HPDE6-E6E7 (cell line): Measurements from ENCODE around the gene ALS2.
"Not testable (repeated sequence)": the region's sequence is repeated elsewhere in the genome, so short reads cannot be mapped to it uniquely, and the experiment has no call there.

ENCODE experiments used
- DNase-seq: peaks from one replicate; pipeline ENCODE4 v3.0.0; 2011; ENCODE audit warnings: missing footprints; ENCODE audit errors: extremely low spot score

The ALS2 gene

DNA sequence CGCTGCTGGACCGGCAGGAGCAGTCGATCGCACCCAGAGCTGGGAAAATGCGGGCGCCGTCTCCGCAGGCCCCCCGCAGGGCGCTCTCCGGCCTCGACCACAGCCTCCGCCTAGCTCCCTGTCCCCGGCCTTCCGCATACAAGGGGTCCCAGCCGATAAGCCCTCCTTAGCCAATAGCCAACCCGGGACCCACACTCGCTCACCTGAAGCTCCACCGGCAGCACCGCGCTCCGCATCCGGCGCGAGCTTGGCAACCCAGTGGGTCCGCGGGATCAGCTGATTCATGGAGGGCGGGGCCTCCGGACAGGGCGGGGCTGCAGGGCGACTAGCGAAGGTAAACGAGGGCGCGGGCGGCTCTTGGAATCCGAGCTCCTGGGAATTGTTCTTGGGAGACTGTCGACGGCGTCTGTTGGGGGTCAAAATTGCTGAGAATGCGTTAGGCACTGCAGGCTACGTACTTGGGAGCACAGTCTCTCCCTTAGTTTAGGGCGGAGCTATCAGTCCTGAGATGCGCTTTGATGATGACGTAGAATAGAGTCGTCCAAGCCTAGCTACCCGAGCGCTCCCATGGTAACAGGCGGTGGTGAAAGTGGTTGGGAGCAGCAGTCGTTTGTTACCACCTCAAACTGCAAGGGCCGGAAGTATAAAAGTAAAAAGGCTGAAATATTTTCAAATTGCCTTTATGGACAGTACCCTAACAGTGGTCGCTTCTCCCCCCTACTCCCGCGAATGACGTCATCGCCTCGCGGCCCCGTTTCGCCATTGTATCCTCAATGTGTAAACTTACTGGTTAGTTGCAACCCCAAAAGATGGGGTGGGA lies at the start of gene ALS2:
Gene ALS2 (minus strand): TSS at position 260 of the 820 bp plus-strand sequence. CDS start 12,048 bp downstream, outside the sequence.
- peak; percentile 91 for DNase-seq

DNA sequence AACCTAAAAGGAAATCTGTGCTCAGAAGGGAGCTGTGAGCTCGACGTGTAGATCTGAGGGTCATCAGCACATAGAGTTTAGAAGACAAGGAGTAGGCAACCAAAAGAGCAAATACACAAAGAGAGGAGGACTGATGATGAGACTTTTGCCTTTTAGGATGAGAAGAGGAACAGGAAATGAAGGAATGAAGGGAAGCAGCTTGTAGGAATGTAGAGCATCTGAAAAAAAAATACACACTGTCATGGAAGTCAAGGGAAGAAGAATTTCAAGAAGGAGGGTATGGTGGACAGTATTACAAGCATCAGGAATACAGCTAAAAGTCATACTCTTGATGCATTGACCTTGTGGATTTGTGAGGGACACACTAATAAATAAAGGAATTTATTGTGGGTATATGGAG lies 47.5 kb upstream of the ALS2 start:
- DNase-seq, result no peak

DNA sequence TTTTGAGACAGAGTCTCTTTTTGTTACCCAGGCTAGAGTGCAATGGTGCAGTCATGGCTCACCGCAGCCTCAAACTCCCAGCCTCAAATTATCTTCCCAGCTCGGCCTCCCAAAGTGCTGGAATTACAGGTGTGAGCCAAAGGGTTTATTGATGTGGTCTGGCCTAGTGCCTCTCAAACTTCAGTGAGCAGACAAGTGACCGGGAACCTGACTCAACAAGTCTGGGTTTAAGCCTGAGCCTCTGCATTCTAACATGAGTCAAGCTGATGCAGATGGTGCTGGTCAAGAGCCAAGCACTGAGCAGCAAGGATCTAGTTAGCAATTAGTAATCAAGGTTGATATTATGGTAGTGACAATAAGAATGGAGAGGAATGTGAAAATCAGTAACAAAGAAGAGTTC lies 46.9 kb upstream of the ALS2 start:
- no peak for DNase-seq

DNA sequence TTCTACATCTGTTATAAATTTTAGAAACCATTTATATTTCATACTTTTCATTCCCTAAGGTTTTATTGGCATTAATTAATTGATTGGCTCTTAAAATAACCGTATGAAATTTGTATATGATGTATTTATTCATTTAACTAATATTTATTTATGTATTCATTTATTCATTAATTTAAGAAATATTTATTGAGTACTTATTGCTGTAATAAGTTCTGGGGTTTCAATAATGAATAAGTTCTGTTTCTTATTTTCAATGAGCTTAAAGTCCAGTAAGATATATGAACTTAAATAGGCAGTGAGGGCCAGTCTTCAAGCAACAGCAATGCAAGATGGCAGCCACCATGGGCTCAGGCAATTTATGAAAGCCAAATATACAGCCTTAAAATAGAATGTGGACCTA lies 43.5 kb upstream of the ALS2 start:
- no peak for DNase-seq

DNA sequence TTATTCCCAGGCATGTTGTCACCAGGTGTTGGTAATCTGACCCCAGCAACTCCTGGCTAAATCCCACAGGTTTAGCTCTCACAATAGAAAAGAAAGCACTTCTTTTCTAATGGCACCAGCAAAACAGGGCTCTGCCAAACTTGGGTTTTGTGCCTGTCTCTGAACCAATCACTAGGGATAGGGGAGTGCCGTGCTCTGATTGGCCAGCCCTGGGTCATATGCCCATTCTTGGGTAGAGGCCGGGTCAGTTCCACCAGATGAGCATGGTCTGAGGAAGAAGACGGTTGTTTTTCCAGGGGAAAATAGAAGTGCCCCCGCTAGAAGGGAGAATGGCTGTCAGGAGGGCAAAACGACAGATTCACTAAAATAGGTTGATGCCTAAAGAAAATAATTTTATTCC lies 40.3 kb upstream of the ALS2 start:
- DNase-seq, result no peak

DNA sequence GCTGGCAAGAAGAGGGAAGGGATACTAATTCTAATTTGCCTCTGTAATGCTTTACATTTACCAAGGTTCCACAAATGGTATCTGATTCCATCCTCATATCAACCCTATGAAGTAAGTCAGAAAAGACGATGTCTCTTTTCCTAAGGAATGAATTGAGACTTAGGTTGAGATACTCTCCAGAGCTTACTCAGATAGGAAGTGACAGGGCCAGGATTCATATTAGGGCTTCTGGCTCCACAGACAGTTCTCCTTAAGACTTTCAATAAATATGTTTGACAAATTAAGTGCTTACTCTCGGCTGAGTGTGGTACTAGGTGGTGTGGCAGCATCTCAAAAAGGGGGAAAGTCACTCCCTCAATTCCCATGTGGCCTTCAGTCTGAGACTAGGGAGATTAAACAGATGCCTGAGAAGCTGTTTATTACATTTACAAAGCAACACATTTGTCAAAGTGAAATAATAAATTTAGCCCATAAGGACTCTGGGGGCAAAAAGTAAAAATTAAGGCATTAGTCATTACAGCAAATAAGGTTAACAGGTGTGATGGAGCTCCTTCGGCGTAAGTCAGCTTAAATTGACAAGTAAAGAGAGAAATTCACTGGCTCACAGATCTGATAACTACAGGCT lies 39.8 kb upstream of the ALS2 start:
- no peak for DNase-seq

DNA sequence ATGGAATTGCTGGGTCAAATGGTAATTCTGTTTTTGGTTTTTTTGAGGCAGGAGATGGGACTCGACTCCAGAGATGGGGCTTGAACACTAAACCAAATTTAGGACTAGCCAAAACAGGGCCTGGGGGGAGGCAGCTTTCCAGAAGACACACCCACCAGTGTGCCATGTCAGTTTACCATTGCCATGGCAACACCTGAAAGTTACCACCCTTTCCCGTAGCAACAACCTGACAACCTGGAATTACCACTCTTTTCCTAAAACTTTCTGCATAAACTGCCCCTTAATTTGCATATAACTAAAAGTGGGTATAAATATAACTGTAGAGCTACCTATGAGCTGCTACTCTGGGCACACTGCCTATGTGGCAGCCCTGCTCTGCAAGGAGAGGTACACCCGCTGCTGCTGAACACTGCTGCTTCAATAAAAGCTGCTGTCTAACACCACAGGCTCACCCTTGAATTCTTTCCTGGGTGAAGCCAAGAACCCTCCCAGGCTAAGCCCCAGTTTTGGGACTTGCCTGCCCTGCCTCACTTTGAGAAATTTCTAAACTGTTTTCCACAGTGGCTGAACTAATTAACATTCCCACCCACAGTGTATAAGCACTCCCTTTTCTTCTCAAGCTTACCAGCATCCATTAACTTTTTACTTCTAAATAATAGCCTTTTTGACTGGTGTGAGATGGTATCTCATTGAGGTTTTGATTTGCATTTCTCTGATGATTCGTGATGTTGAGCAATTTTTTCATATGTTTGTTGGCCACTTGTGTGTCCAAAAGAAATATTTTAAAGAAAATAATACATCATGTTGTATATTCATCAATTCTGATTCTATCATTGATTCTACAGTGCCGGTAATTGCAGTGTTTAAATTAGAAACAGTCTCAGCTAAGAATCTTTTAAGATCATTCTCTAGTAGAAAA lies 36.2 kb upstream of the ALS2 start:
- DNase-seq, result no peak

DNA sequence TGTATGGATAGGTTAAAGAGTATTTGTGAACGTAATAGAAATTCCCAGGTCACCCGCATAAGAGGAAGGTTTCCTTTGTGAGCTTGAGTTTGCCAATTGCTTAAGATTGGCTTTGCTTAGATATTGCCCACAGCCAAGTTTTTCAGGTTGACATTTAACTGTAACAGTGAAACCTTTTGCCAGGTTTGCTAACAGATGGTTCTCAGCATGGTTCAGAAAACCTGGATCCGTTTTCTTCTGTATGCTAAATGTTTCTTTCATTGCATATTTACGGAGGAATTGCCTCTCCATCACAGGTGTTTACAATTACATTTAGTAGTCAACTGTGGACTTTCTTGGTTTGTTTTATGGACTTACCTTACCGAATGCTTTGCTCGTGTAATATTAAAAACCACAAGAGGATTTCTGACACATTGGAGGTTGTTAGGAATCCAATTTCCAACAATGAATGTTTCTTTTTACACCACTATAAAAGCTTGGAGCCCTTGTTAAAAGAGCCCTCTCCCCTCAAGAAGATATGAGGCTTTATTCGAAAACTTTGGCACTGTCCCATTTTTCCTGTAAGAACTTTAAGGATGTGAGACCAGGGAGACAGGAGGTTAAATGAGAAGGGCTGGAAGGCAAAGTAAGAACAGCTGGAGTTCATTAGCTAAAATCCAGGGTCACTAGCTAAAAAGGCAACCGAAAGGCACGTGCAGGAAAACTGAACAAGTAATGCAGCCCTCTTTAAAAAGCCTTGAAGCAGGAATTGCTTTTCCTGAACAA lies 33.4 kb upstream of the ALS2 start:
- no peak for DNase-seq

DNA sequence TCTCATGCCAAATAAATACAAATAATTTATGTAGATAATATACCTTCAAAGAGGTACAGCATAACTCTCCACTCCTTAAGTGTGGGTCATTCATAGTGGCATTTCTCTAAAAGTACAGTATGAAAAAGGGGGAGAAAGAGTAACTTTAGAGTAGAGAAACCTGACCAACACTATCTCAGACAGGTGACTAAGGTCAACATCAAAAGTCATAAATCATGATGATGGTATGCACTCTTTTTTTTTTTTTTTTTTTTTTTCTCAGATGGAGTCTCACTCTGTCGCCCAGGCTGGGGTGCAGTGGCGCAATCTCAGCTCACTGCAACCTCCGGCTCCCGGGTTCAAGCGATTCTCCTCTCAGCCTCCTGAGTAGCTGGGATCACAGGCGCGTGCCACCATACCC lies 29.9 kb upstream of the ALS2 start:
- DNase-seq, result not testable (repeated sequence)

DNA sequence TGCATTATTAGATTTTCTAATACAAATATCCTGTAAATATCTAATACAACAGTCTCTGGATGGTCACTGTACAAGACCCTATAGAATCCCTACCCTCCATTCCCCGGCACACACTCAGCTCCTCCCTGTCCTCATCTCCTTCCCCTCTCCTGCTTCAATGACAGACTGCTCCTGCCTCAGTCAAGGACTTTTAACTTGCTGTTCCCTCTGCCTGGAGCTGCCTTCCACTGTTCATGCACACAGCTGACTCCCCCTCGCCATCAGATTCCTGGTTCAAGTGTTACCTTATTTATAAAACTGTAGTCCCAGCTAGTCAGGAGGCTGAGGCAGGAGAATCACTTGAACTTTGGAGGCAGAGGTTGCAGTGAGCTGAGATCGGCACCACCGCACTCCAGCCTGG lies 28.9 kb upstream of the ALS2 start:
- no peak for DNase-seq

DNA sequence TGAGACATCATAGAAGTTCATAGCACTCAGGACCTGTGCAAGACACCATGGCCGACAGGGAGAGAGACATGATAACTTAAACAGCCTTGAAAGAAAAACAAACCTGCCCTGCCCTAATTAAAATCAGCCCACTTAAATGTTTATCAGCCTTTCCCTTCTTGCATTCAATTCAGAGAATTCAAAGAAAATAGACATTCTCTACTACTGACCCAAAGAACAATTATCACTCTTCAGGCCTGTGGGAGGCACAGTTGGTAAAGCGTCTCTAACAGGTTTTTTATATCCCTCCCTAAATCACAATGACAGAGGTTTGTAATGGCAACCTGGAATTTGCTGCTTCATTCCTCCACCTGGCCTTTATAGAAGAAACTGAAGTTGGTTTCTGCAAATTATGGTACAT lies 27.3 kb upstream of the ALS2 start:
- no peak for DNase-seq

DNA sequence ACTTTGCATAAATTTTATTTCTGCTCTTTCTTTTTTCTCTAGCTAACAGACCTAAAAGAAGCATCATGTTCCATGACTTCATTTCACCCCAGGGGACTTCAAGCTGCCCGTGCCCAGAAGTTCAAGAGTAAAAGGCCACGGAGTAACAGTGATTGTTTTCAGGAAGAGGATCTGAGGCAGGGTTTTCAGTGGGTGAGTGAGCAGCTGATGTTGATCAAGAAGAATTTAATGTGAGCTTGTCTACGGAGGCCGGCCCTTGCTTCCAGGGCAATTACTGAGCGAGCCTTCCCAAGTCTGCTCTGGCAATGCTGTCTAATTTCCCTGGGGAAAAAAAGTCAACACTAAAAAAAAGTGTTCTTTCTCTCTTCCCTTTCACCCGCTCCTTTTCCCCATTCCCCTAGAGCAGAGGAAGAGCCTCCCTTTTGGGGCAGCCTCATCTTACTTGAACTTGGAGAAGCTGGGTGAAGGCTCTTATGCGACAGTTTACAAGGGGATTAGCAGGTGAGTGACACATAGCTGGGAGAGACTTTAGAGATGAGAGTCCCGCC lies 26.8 kb upstream of the ALS2 start:
- no peak for DNase-seq

DNA sequence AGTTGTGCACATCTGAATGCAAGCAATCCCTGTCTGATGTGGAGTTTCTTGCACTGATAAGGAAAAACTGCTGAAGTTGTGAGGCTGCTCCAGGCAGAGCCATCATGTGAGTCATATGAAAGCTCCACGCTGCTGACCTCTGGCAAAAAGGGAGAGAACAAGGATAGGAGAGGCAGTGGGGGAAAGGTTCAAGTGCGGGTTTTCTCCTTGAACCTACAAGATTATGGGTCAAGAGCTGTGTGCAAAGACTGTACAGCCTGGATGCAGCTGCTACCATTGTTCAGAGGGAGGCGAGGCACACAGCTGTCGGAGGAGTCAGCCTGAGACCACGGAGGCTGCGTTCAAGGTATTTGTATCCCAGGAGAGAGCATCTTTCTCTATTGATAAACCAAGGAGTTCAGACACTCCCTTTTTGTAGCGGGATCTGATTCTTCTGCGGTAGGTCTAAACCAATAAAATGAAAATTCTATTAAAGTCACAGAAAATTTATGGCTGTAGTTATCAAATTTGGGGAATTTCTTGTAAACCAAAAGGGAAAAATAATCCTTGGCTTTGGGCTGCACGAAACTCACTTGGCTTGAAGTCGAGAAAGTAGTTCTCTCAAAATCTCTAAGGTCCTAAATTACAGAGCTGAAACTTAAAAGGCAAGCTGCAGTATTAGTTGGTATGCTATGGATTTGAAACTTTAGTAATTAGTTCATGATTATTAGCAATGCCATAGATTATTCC lies 25.9 kb upstream of the ALS2 start, which contains the start of gene CDK15:
Gene CDK15 (plus strand): TSS at position 96 of the 729 bp plus-strand sequence. CDS start 128 bp downstream, at position 224.
- DNase-seq, result no peak

DNA sequence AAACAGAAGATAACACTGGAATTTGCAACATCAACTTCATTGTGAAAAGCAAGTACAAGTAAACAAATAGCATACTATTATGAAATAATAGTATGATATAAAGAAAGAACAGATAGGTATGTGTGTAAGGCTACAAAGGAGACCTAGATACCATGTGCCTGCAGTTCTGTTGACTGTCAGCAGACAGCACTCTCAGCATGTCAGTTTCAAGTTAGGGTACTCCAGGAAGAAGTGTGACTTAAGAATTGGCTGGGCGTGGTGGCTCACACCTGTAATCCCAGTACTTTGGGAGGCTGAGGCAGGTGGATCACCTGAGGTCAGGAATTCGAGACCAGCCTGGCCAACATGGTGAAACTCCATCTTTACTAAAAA lies 18.2 kb upstream of the ALS2 start:
- DNase-seq, result not testable (repeated sequence)

DNA sequence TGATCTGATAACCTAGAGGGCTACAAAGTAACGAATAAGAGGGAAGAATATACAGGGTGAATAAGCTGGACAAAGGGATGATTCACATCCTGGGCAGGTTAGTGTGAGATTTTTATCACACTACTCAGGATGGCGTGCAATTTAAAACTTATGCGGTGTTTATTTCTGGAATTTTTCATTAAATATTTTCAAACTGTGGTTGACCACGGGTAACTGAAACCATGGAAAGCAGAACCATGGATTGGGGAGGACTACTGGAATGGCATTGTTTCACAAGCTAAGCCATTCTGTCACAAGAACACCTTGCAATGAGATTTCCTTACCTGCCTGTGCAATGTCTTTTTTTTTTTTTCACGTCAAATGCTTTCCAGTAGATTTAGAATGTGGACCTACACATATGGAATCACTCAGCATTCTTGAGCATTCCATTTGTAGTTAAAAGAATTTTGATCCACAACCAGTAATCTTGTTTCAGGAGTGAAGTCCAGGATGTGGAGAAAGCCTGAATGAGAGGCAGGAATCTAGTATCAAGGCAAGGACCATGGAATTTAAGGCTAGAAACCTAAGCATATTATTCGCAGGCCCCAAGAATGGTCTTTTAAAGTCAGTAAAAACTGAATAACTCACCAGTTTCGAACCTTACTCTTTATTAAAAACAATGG lies 17.6 kb upstream of the ALS2 start:
- no peak for DNase-seq

DNA sequence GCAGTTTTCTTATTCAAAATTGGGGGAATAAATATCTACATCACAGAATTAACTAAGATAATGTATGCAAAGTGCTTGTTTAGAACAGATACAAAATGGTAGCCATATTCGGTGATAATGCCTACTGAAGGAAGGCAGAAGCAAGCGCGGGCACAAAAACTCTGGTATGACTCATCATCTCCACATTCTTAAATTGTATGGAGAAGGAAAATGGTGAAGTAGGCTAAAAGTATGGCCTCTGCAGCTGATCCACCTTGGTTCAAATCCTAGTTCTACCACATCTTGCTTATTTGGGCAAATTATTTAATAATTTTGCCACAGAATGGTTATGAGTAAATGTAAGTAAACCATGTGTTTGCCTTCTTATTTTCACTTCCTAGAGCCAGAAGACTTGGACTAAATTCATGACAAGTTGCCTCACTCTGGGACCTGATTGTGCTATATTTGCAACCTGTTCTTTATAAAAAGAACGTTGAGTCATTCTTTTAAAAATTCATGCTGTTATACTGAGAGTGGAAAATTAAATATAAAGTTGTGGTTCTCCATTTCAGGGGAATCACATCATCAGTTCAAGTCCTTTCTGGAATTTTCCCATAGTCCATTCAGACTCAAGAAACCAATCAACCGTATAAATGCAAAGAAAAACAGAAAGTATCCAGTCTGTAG lies 16.6 kb upstream of the ALS2 start:
- DNase-seq, result no peak

DNA sequence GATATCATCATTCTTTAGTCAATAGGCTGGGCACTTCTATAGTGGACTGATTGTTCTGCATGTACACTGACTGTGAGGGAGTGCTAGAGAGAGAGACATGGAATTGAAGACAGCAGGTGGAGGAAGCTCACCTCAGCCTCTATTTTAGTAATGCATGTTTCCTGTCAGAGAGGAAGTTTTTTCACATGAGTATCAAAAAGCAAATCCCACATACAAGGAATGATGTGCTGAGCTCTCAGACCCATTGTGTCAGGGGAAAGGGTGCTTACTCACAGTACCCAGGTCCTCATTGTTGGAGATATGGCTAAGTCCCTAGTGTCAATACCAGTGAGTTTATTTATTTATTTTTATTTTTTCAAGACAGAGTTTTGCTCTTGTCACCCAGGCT lies 15.7 kb upstream of the ALS2 start:
- no peak for DNase-seq

DNA sequence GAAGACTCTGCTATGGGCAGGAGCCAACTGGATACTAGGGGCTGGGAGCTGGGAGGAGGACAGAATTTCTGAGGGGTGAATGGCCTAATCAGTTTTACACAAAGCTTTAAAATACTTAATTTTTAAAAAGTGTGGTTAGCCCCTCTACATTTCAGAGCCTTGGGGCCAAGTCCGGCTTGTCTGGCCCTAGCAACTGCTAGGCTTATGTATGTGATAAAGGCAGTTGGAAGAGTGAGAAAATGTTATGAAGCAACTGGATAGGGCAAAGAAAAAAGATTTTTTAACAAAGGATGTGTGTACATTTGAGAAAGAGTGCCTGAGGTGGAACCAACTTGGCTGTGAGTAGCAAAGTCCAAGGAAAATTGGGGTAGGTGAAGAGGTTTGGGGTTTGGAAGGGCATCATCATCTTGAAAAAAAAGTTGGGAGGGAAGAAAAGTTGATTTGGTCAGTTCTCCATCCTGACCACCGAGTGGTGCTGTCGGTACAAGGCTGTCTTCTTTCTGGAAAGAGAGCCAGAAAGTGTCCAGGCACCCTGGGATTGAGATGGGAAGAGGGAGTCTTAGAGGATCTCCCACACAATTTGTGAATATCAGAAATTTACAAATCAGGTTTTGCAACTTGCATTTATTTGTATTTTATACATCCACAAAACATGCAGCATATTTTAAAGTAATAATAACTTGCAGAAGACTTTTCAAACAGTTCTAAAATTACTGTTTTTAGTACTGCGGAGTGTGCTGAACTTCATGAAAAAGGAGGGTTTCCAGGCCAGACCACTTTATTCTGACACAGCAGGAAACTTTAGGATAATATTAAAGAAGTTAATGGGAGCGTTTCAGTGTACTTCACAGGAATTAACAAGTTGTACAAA lies 15.1 kb upstream of the ALS2 start:
- no peak for DNase-seq

DNA sequence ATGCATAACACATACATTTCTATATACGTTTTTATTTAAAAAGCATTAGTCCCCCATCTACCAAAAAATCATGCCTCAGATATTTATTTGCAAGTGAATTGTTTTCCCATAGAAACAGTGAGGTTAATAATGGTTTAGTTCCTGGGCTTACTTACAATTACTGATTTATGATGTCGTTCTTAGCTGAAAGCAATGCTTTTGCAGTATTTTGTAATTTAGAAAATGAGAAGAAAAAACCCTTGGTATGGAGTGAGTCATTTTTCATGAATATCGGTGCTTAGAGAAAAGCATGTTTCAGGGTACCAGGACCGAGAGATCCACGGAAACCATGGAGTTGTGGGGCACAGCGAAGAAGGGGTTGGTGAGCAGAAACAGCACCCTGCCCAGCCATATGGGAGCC lies 13.6 kb upstream of the ALS2 start:
- no peak for DNase-seq
